T1000 (cell line): ENCODE data around the gene SNAPC2.
"Not testable (repeated sequence)": the region's sequence is repeated elsewhere in the genome, so short reads cannot be mapped to it uniquely, and the experiment has no call there.

ENCODE experiments used
- DNase-seq: peaks from one replicate; lab custom pipeline; 2025; ENCODE audit warnings: mixed read lengths; lab: John Stamatoyannopoulos, UW

SNAPC2 gene

DNA sequence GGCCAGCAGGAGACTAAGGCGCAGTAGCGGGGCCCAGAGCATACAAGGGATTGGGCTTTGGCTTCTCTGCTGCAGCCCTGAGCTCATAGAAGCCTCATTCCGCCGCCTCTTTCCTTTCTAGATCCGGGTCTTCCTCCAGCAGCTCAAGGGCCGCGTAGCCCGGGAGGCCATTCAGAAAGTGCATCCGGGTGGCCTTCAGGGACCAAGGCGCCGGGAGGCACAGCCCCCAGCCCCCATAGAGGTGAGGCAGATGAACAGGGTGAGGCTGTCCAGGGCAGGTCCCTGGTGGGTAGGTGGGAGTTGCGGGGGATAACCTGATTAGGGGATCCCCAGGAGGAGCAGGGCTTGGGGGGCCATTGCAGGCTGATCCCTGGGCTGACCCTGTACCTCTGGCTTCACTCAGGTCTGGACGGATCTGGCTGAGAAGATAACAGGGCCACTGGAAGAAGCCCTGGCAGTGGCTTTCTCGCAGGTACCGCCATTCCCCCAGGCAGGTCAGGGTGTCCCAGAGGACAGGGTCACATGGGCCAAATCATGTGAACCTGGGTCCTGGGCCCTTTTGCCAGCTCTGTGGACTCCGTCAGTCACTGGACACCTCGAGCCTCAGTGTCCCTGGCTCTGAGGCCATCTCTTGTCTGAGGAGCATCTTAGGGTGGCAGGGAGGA lies 1.3 kb downstream of the SNAPC2 start:
- DNase-seq, result no peak

DNA sequence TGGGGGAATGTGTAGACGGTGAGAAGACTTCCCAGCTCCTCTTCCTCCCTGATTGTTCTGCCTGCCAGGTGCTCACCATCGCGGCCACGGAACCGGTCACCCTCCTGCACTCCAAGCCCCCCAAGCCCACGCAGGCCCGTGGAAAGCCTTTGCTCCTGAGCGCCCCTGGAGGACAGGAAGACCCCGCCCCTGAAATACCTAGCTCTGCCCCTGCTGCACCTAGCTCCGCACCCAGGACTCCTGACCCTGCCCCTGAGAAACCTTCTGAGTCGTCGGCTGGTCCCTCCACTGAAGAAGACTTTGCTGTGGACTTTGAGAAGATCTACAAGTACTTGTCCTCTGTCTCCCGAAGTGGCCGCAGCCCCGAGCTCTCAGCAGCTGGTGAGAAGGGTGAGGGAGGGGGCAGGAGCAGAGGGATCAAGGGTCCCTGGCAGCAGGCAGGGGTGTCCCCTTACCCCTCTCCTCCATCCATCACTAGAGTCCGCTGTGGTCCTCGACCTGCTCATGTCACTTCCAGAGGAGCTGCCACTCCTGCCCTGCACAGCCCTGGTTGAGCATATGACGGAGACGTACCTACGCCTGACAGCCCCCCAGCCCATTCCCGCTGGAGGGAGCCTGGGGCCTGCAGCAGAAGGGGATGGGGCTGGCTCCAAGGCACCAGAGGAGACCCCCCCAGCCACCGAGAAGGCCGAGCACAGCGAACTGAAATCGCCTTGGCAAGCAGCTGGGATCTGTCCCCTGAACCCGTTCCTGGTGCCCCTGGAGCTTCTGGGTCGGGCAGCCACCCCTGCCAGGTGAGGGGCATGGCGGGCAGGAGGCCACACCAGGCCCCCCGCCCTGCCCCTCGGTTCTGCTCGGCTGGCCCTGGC lies 2.1 kb downstream of the SNAPC2 start:
- no peak for DNase-seq

DNA sequence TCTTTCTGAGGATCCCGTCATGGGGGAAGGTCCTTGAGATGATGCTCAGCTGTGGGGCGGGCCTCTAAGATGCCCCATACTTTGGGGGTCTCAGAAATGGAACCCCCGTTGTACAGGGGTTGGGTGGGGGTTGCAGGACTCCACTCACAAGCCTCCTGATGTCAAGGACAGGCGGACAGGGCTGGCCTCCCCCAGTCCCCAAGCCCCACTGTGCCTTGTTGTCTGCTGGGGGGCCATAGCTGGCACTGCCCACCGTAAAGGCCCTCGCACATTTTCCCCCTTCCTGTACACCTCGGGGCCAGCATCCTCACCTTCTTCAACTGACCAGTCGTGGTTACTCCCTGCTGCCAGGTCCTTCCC lies 2.7 kb downstream of the SNAPC2 start:
- no peak for DNase-seq

DNA sequence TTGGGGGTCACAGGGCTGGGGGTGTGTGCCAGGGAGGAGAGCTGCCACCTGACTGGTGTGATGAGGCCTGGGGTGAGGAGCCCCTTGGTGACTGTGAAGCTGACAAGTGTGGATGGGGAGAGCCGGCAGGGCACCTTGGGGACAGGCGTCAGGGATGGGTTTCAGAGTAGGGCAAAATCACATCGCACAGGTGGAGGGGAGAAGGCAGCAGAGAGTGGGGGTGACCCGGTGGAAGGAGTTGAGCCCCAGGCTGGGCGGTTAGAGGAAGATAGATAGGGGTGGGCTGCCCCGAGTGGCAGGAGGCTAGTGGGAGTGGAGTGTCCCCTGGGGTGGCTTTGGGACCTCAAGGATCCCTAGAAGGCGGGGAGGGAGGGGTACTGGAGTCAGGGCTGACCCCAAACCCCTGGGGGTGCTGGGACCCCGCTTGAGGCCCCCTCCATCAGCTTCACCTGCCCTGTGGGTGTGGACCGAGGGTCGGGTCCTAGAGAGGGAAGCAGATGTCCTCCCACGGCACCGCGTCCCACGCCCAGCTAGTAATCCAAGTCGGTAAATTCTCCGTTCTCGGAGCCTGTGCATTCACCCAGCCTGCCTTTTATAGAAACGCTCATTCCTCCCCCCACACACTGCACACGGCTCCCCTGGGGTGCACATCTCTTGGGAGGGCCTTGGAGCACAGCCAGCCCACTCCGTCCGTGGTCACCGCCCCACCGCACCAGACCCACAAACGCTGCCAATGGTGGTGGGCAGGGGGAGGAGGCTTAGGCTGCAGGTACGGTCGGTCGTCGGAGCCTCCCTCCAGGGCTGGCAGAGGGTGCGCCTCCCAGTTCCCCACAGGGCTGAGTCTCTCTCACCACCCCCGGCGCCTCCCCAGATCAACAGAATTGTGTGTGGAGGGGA lies 3.4 kb downstream of the SNAPC2 start:
- no peak for DNase-seq

DNA sequence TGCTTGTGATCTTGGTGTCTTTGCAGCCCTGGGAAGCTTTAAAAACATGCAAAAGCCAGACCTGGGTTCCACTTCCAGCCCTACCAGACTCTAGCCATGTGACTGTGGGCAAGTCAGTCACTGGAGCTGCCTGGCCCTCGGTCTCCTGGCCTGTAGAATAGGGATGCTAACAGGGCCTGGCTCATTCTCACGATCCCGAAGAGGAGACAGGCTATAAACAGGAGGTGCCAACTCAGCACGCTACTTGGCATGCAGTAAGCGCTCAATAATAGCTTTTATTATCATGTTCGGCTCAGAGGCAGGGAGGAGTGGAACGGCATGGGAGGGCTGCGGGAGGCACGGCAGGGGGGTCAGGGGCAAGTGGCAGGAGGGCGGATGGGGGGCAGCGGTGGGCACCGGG lies 4.1 kb downstream of the SNAPC2 start:
- DNase-seq, result no peak

DNA sequence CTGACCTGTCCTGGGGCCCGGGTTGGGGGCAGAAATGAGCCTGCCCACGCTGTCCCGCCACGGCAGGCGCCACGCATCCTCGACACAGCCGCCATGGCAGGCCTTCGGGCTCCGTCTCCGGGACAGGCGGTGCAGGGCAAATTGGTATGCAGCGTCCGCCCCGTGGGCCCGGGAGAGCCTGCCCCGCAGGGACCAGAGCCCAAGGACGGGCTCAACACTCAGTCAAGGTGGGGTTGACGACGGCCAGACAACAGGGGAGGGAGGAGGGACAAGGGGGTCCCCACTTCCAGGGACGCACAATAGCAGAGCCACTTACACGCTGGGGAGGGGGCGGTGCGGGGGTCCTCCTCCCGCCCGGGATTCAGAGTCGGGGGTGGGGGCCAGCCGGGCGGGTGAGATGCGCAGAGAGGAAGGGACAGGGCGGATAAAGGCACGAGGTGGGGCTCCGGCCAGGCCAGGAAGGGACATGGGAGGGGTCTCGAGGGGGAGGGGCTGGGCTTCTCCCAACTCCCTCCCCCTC lies 4.6 kb downstream of the SNAPC2 start:
- no peak for DNase-seq

DNA sequence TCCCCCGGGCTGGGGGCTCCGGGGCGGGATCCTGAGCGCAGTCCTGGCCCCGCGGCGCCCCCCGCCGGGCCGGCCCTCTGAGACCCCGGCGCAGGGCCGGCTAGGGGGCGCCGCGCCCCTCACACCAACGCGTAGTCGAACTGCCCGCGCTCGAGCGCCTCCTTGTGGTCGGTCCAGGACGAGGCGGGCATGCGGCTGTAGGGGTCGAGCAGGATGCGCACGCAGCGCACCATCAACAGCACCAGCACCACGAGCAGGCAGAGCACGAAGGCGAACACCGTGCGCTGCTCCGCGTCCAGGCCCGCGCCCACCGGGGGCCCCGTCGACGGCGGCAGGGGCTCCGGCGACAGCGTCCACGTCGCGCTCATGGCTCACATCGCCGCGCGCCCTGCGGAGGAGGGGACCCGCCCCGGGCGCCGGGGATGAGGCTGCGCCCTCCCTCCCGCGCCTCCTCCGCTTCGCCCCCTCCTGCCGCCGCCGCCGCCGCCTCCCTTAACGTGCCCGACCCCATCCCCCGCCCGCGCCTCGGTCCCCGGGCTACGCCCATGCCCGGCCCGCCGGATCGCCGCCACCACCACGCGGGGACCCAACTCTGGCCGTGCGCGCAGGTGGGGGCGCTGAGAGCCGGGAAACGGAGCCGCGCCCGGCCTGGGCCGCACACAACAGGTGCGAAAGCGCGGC lies 5.2 kb downstream of the SNAPC2 start:
- peak; percentile 66 for DNase-seq

DNA sequence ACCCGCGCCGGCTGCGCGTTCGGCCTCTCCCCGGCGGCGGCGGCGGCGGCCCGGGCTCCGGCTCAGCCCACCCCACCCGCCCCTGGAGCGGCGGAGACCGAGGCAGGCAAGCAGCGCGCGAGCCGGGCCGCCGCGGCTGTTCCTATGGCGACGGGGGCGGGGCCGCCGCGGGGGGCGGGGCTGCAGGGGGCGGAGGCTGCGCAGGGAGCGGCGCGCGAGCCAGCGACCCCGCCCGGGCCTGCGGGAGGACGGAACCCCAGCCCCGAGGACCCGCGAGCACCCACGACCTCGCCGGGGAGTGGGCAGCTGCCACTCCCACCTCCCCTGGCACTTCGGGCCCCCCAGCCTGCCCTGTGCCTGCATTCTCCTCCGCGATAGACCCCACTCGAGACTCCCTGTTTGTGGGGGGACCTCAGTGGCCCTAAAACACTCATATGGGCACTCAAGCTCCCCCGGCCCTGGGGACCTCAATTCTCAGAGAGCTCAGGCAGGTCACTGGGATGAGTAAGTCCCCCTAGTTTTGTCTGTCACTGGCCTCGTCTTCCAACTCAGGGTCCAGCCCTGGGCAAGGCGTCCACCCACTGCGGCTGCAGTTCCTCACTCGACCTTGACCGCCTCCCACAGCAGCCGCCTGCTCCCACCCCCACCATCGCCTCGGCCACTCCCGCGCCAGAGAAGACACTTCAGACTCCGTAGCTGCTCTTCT lies 6.0 kb downstream of the SNAPC2 start, which contains the start of gene CTXN1:
CTXN1 (minus strand) TSS at position 115 of the 706 bp plus-strand sequence. CDS start 597 bp downstream, outside the sequence.
- DNase-seq, result peak; percentile 41

DNA sequence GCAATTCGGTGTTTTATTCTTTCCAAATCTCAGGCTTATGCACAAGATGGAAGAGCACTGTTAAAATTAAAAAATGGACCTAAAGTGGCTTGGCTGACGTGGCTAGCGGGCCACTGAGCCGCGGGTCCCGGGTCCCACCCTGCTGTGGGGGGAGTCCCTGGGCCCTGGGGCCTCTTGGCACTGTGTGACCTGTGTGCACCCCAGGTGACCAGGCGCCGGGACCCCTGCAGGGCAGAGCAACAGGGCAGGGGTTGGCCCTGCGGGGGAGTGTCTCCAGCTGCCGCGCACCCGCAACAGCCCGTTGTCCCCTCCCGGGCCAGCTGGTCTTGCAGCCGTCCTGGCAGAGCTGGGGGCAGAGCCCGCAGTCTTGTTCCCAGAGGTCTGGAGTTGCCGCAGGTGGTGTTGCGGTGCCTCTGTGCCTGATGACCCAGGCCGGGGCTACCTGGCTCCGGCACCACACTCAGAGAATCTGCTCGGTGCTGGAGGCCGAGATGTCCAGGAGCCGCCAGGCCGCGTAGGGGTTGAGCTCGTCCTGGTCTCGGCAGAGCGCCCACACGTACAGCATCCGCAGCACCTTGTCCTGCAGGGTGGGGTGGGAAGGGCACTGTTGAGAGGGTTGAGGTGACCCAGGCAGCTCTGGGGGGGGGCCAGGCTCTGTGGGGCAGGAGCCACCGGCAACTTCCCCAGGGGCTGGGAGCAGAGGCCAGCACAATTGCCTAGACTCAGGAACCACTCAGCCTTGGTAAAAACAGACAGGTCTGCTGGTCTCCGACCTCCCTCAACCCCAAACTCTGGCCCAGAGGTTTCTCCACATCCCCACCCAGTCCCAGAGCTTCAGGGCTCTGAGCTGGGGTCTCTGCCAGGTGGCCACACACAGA lies 6.8 kb downstream of the SNAPC2 start:
- no peak for DNase-seq

DNA sequence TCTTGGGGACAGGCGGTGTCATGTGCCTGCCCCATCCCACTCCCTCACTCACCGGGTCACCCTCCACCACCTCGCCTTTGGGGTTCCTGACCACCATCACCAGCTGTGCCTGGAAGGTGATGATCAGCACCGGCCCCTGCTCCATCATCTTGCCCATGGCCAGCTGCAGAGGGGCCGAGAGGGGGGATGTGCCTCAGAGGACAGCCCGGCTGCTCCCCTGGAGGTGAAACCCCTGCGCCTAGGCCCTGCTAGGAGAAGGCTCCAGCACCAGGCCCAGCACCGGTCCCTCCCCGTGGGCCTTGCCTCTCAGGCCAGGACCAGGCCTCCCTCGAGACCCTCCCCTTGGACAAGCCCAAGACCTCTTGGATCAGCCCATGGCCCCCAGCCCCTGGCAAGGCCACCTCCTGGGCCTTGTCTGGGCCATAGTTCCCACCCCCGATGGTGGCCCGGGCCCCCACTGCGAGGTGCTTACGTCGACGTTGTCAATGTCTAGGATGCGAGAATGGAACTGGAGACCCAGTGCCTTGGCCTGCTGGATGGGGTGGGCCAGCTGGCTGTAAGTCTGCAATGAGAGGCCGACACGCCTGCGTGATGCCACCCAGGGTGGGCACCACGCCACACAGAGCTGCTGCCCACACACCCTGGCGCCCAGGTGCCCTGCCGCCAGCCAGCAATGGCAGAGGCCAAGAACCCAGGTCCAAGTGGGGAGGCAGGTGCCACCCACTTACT lies 7.6 kb downstream of the SNAPC2 start:
- no peak for DNase-seq

DNA sequence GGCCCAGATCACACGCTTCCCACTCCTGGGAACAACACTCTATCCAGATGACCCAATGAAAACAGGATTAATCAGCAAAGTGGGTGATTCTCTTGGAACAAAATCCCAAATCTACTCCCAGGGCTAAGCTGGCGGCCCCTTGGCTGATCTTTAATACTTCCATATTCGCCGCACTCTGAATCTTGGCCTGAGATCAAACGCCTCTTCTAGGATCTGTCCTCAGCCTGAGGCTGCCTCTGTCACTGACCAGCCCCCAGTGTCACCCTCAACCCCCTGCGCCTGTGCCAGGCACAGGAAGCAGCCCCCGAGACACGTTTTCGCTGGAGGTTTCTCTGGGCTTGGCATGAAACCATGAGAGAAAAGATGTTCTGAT lies 8.2 kb downstream of the SNAPC2 start:
- no peak for DNase-seq

DNA sequence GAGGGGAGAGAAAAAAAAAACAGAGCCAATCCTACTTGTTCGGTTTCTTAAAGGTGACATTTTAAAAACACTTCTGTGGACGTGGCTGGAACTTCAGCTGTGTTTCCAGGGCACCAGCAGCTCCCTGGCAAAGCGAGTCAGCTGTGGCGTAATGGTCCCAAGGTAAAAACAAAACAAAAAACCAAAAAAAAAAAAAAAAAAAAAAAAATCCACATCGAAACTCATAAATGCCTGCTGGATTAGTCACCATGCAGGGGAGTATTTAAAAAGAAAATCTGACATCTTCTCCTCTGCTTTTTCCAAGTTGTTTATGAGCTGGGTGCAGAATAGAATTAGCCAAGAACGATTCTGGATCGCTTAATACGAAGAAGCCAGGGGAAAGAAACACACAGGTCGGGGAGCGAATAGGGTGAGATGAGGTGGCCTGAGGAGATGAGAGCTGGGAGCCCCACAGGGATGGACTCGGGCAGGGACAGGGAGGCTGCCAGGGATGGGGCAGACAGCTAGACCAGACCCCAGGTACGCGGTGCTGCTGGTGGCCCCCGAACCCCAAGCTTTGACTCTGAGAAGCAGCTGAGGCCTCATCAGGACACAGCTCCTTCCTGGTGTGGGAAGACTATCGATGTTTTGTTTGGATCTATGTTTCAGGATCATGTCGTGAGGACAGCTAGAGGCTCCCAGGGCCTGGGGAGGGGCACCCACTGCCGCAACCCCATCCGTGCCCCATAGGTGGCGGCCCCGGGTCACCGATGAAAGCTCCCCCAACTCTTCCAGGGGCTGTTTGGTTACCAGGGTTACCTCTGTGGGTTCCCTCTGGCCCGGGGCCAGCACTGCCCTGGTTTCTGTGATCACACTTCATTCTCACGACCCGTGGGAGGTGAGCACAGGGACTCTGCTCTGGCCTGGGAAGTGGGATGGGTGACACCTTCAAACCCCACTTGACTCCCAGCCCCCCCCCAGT lies 8.9 kb downstream of the SNAPC2 start:
- peak; percentile 63 for DNase-seq

DNA sequence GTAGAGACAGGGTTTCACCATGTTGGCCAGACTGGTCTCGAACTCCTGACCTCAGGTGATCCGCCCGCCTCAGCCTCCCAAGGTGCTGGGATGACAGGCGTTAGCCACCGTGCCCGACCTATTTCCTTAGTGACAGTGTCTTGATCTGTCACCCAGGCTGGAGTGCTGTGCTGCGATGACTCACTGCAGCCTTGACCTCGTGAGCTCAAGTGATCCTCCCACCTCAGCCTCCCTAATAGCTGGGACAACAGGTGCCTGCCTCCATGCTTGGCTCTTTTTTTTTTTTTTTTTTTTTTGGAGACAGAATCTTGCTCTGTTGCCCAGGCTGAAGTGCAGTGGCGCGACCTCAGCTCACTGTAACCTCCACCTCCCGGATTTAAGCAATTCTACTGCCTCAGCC lies 9.9 kb downstream of the SNAPC2 start:
- DNase-seq, result not testable (repeated sequence)

DNA sequence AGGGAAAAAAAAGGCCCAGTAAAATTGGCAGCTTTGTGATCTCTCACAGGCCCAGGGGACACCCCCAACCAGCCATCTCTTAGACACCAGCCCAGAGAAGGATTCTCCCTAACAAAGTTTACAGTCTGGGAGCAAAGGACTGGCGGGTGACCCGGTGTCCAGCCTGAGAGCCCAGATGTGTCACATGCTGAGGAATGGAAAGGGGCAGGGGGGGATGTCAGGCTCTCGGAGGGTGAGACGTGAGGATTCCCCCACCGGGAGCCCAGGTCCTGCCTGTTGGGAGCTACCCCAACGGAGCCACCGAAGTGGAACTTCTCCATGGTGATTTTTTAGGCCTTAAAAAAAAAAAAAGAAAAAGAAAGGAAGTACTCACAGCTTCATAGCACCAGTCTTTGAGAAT lies 10.6 kb downstream of the SNAPC2 start:
- no peak for DNase-seq

DNA sequence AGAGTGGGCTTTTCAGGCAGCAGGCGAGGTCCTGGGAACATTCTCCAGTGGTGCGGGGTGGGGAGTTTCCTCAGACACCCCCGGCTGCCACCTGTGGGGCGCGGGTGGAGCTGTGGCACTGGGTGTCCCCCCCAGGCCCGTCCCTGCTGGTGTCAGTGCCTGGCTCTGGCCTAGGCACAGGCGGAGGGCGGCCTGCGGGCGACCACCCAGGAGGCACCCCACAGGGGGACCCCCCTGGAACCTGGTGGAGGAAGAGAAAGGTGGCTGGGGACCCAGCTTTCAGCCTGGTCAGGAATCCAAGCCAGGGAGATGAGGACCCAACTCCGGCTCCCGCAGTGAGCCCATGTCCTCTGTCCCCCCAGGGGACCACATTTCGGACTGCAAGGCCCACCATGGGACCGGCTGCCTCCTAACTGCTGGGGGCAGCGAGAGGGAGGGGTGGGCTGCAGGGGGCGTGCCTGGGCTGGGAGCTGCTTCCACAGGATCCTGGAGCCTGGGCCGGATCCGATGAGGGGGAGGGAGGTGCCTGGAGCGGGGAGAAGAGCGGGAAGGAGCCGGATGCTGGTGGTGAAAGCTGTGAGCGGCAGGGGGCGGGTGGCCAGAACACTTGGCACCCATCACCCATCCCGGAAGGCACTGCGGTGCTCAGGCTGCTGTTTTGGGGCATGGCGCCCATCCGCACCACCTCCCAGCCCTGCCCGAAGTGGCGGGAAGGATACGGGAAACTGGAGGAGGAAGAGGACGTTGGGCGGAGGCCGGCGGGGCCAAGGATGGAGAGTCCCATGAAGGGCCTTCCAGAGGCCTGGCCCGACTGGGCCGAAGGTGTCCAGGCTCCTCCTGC lies 11.3 kb downstream of the SNAPC2 start:
- DNase-seq, result no peak

DNA sequence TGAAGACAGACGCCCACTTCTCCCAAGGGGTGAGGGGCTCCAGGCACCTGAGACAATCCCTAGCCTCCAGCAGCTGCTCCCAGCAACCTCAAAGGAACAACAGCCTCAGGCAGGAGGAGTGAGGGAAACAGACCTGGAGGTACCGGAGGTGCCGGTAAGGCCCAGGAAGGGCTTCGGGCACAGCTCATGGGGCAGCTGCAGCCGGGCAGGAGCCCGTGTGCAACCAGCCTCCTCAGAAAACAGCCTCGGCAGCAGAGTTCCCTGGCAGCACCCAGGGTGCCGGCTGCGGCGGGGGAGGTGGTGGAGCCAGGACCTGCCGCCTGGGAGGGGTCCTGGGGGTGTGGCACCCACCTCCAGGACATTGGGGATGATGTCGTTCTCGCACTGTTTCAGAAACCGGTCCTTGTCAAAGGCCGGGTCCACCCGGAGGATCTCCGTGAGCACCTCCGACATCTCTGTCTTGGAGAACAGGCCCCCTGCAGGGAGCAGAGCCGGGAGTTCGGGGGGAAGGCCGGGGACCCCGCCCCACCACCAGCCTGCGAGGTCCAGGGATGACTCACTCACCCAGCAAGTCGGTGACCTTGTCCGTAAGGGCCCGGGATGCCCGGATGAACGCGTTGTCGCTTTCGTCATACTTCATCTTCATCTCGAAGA lies 12.3 kb downstream of the SNAPC2 start:
- DNase-seq, result no peak

DNA sequence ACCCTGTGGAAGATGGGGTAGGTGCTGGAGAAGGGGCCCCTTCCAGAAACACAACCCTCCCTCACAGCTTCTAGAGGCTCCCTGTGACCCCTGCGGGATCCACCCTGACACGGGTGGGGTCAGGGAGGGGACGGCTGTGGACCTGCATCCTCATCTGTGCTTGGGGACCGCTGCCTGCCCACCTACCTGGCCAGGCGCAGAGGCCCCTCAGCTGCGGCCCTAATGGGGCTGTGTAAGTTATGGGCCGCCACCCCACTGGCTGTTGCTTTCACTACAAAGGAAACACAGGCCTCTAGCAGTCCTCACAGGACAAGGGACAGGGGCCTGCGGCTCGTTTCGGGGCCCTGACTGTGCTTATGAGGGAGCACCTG lies 12.8 kb downstream of the SNAPC2 start:
- DNase-seq, result no peak
